Superior temporal gyrus (tissue), 1 donor: ENCODE measurements around the gene IFITM2.
"Not testable (repeated sequence)": the region's sequence is repeated elsewhere in the genome, so short reads cannot be mapped to it uniquely, and the experiment has no call there.

Experiments
- DNase-seq: peaks from one replicate; pipeline ENCODE4 v3.0.0-alpha.2; 2016; ENCODE audit errors: extremely low spot score

Gene IFITM2

GRCh38 chr11:342328-342727, 34.7 kb downstream of the IFITM2 start:
- no peak for DNase-seq

GRCh38 chr11:344836-345578, 37.4 kb downstream of the IFITM2 start:
- no peak for DNase-seq

GRCh38 chr11:346529-346928, 38.9 kb downstream of the IFITM2 start:
- DNase-seq = no peak

- not testable (repeated sequence) for DNase-seq
Observed at GRCh38 chr11:349270-349954, 41.8 kb downstream of the IFITM2 start.

- DNase-seq = not testable (repeated sequence)
Observed at GRCh38 chr11:350033-350722, 42.6 kb downstream of the IFITM2 start.

- DNase-seq = no peak
Observed at GRCh38 chr11:350723-351255, 43.2 kb downstream of the IFITM2 start.

- DNase-seq = no peak
Observed at GRCh38 chr11:351411-351810, 43.8 kb downstream of the IFITM2 start.

GRCh38 chr11:352456-353031, 44.9 kb downstream of the IFITM2 start:
- DNase-seq = no peak

- peak; percentile 58 for DNase-seq
Observed at GRCh38 chr11:353179-353873, 45.7 kb downstream of the IFITM2 start.

GRCh38 chr11:355581-356458, 48.2 kb downstream of the IFITM2 start:
- no peak for DNase-seq

- DNase-seq = no peak
Observed at GRCh38 chr11:356610-357009, 49.0 kb downstream of the IFITM2 start.

- DNase-seq = no peak
Observed at GRCh38 chr11:357582-357981, 50.0 kb downstream of the IFITM2 start.

GRCh38 chr11:358129-358800, 50.6 kb downstream of the IFITM2 start:
- no peak for DNase-seq
